AG10803 (cell line): ENCODE measurements around the gene MEOX1.

Experiments
- DNase-seq: peaks from one replicate; pipeline ENCODE4 v3.0.0; 2010; ENCODE audit warnings: low read depth
- H3K4me3 ChIP-seq: 2 replicates; pipeline ENCODE4 v1.5.1; 2011; ENCODE audit warnings: mild to moderate bottlenecking, low read length, control low read depth
- TF ChIP-seq, protein P1 (sequence below): conservative IDR thresholded peaks from 2 replicates; pipeline ENCODE4 v1.5.1; 2011; ENCODE audit warnings: mild to moderate bottlenecking, low read length, control low read depth, inconsistent platforms

Gene MEOX1

DNA sequence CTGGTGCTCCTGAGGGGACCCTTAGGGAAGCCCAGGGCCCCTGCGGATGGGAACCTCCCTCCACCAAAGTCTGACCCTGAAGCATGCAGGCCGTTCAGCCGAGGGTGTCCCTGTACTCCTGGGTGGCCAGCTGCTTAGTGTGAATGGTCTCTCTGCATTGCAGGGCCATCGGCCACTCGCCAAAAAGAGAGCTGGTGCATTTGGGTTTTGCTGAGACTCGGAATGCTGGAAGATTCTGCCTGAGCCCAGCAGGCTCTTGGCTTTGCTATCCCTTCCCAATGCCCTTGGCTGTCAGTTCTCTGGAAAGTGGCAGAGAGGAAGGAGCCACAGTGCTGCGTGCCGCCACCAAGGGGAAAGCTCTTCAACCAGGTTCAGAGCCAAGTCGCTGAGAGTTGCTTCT is 2.8 kb downstream of the MEOX1 start:
- DNase-seq: no peak
- H3K4me3 ChIP-seq: no peak overlapping the region
- TF ChIP-seq, protein P1, sequence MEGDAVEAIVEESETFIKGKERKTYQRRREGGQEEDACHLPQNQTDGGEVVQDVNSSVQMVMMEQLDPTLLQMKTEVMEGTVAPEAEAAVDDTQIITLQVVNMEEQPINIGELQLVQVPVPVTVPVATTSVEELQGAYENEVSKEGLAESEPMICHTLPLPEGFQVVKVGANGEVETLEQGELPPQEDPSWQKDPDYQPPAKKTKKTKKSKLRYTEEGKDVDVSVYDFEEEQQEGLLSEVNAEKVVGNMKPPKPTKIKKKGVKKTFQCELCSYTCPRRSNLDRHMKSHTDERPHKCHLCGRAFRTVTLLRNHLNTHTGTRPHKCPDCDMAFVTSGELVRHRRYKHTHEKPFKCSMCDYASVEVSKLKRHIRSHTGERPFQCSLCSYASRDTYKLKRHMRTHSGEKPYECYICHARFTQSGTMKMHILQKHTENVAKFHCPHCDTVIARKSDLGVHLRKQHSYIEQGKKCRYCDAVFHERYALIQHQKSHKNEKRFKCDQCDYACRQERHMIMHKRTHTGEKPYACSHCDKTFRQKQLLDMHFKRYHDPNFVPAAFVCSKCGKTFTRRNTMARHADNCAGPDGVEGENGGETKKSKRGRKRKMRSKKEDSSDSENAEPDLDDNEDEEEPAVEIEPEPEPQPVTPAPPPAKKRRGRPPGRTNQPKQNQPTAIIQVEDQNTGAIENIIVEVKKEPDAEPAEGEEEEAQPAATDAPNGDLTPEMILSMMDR: no peak

DNA sequence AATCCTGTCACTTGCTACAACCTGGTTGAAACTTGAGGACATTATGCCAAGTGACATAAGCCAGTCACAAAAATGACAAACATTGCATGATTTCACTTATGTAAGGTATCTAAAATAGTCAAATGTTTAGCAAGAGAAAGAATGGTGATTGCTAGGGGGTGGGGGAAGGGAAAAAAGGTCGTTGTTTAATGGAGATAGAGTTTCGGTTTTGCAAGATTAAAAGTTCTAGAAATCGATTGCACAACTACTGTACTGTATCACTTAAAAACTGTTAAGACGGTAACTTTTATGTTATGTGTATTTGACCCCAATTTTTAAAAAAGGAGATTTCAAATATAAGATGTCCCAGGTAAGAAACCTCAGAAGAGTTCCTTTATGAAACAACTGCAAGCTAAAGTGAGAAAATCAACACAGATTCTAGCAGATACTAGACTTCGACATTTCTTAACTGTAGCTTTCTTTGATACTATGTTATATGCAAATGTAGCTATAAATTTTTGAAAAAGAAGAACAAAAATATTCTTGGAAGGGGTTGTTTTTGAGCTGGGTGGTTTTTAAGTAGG is 5.9 kb downstream of the MEOX1 start:
- no peak for DNase-seq
- no peak overlapping the region for H3K4me3 ChIP-seq
- TF ChIP-seq, protein P1: no peak

DNA sequence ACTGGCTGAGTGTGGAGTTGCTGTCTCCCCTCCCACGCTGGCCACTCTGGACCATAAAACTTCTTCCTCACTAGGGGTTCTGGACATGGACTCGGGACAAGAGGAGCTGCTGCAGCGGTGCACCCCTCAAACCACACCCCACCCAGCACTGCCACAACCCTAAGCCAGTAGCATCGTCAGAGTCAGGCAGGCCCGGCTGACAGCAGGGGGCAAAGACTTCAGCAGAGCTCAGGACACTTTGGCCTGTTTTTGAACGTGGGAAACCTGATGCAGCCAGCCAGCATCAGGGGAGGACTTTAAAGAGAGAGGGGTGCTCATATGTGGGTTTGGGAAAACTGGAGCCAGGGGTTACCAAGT is 9.6 kb downstream of the MEOX1 start:
- H3K4me3 ChIP-seq: no peak overlapping the region
- TF ChIP-seq, protein P1: no peak
- DNase-seq: no peak

DNA sequence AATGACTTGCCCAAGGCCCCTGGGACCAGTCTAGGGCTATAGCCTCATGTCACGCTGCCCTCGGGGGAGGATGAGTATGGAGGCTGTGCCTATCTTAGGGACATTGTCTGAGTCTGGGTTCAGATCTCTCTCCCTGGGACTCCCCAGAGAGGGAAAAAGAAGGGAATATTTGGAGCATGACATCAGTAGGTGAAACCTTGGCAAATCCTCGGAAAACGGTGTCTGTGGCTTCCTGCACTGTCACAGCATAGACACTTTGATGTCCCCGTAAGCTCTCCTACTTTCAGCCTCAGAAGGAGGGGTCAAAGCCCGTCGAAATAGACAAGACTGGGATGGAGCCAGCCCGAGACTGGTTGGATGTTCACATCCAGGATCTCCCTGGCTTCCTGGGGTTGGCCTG is 11.3 kb downstream of the MEOX1 start:
- no peak for DNase-seq
- H3K4me3 ChIP-seq: no peak overlapping the region
- TF ChIP-seq, protein P1: no peak

DNA sequence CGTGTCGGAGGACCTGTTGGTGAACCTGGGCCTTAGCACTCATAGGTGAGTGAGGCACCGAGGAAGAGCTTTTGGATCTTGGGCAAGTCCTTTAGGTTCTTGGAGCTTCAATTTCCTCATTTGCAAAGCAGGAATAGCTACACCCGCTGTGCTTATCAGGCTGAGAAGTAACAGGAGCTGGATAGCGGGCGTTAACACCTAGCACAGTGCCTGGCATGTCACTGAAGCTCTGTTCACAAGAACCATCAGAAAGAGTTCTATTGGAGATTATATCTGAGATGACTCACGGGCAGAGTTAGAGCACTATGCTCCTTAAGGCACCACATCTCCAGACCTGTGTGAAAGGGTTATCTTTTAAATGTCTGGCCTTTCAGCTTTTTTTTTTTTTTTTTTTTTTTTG is 12.8 kb downstream of the MEOX1 start:
- TF ChIP-seq, protein P1: no peak
- DNase-seq: no peak
- H3K4me3 ChIP-seq: no peak overlapping the region

DNA sequence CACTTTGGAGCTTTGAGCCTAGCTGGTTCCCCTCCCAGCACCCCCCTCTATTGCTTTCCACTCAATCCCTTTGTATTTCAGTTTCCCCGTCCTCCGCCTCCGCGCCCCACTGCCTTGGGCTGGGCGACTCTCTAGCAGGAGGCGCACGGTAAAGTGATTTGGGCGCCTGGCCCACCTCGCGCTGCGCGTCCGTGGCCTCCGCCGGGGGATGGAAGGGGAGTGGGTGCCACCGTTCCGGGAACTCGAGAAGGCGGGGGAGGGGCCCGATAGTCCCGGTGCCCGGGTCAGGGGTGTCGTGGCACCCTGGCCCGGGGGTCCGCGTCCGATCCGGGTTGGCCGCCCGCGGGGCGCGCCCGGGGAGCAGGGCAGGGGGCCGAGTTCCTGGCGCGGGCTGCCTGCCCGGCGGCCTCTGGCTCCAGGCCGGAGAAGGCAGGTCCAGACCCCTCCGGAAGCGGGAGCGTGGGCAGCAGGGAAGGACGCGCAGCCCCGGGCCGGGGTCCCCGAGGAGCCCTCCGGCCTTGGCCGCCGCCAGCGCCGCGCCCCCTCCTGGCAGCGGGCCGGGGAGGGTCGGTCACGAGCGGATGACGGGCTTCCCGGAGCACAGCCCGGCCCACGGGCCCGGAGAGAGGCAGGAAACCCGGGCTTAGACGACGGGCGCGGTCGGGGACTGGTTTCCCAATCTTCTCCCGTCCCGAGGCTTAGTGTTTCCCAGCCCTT is 15.8 kb downstream of the MEOX1 start:
- DNase-seq: peak; percentile 49
- TF ChIP-seq, protein P1: no peak
- H3K4me3 ChIP-seq: peak overlapping the region; percentile 43

DNA sequence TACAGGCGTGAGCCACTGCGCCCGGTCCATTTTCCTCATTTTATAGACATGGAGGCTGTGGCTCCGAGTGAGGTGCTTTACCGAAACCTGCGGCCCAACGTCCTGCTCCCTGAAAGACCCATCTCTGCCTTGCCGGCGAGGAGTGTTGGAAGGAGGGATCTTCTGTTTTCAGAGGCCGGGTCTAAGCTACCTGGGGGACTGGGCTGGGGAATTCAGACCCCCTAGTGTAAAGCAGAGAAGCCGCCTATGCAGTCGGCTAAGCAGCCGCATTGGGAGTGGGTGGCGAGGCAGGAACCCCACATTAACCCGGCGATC is 16.3 kb downstream of the MEOX1 start:
- DNase-seq: no peak
- TF ChIP-seq, protein P1: no peak
- no peak overlapping the region for H3K4me3 ChIP-seq
